ENCODE data around the gene ANAPC2.

The ANAPC2 gene, protein sequence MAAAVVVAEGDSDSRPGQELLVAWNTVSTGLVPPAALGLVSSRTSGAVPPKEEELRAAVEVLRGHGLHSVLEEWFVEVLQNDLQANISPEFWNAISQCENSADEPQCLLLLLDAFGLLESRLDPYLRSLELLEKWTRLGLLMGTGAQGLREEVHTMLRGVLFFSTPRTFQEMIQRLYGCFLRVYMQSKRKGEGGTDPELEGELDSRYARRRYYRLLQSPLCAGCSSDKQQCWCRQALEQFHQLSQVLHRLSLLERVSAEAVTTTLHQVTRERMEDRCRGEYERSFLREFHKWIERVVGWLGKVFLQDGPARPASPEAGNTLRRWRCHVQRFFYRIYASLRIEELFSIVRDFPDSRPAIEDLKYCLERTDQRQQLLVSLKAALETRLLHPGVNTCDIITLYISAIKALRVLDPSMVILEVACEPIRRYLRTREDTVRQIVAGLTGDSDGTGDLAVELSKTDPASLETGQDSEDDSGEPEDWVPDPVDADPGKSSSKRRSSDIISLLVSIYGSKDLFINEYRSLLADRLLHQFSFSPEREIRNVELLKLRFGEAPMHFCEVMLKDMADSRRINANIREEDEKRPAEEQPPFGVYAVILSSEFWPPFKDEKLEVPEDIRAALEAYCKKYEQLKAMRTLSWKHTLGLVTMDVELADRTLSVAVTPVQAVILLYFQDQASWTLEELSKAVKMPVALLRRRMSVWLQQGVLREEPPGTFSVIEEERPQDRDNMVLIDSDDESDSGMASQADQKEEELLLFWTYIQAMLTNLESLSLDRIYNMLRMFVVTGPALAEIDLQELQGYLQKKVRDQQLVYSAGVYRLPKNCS

DNA sequence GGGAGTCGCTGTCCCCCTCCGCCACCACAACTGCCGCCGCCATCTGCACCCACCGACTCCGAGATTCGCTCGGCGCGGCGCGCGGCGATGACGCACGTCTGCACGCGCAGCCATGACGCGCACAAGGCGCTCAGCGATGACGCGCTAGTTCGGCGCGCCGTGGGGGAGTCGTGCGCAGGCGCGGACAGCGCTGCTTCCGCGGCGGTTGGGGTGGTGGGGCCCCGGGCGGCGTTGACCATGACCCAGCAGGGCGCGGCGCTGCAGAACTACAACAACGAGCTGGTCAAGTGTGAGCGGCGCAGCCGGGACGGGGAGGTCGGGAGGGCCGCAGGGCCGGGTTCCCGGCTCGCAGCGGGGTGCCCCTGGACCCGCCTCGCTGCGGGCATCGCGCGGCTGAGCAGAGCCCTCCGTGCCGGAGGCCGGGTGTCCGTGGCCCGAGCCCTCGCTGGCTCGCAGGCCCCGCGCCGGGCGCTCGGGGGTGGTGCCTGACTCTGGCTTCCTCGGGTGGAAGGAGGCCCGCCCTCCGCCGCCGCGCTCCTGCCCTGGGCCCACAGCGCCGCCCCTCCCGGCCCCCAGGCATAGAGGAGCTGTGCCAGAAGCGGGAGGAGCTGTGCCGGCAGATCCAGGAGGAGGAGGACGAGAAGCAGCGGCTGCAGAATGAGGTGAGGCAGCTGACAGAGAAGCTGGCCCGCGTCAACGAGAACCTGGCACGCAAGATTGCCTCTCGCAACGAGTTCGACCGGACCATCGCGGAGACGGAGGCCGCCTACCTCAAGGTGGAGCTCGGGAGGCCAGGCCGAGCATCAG, at the start of gene ANAPC2, which contains the start of gene SSNA1:
TSS of gene ANAPC2 (minus strand) at position 71 of the 807 bp plus-strand sequence. CDS start at position 43, 28 bp downstream.
TSS of gene SSNA1 (plus strand) at position 187 of the 807 bp plus-strand sequence. CDS start at position 238, 51 bp downstream.
- DNase-seq (ENCODE audit: low read depth in 2 of 2): peak; percentile 88 to 91

DNA sequence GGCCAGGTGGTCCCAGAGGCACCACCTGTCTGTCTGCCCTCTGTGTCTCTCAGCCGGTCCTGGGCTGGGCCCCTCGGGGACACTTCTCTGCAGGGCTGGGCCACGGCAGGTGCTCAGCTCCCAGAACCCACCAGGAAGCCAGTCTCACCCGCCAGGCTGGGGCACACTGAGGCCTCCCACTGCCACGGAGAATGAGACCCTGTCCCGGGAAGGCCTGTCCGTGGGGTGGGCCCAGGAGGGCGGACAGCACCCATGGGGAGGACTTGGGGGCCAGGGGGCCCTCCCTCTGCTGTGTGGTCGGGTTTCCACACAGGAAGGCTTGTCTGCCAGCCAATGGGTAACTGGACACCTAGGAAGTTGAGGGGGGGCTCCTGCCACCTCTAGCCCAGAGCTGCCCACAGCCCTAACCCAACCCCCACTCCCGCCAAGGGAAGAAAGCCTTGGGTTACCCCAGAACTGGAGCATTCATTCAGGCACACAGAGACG, 48.6 kb upstream of the ANAPC2 start:
- no peak for DNase-seq (ENCODE audit: low read depth in 2 of 2)

DNA sequence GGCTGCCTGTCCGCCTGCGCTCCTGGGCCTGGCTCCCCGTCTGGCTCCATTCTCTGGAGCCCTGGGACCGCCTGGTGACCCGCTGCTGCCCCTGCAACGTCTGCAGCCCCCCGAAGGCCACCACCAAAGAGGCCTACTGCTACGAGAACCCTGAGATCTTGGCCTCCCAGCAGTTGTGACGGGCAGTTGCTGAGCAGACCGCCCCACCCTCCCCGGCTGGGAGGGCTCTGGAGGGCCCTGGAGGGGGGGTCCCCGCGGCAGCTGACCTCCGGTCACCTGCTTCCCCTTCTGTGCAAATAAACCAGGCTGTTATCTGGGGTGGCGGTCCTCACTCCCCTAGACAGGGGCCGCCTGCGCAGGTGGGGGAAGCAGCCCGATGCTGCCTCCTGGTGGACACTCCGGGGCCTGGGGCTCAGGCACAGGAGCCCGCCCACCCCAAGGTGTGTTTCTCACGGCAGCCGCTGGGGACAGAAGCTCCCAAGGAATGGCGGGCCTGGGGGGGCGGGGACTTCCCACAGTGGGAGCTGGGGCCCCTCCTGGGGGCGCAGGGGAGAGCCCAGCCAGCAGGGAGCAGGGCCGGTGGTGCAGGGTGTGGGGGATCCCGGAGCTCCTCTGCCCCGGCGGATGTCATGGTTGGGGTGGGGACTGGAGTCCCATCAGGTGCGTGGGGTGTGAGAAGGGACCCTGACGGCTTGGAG, 48.0 kb upstream of the ANAPC2 start:
- DNase-seq (ENCODE audit: low read depth in 2 of 2): peak; percentile 82 to 86

DNA sequence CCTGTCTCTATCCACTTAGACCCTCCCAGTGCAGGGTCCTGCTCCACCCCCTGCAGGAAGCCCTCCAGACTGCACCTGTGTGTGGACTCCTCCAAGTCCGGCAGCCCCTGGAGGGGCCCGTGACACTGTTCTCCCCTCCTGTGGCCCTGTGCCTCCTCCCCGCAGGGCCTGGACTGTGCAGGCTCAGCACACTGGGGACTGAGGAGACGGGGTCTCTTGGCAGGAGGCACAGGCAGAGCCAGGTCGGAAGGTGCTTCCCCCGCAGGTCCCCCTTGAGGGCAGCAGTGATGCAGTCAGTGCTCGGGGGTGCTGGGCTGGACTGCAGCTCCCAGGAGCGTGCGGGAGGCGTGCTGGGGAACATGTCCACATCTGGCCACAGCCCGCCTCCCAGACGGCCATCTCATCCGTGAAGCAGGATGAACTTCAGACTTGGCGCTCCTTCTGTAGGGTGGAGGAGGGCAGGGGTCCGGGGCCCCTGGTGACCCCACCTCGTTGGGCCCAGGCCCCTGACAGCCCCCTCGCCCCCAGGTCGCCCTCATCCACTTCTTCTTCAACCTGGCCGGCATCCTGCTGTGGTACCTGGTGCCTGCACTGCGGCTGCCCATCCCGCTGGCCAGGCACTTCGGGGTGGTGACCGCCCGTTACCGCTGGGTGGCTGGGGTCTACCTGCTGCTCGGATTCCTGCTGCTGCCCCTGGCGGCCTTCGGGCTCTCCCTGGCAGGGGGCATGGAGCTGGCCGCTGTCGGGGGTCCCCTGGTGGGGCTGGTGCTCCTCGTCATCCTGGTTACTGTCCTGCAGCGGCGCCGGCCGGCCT, 47.3 kb upstream of the ANAPC2 start:
- no peak for DNase-seq (ENCODE audit: low read depth in 2 of 2)

DNA sequence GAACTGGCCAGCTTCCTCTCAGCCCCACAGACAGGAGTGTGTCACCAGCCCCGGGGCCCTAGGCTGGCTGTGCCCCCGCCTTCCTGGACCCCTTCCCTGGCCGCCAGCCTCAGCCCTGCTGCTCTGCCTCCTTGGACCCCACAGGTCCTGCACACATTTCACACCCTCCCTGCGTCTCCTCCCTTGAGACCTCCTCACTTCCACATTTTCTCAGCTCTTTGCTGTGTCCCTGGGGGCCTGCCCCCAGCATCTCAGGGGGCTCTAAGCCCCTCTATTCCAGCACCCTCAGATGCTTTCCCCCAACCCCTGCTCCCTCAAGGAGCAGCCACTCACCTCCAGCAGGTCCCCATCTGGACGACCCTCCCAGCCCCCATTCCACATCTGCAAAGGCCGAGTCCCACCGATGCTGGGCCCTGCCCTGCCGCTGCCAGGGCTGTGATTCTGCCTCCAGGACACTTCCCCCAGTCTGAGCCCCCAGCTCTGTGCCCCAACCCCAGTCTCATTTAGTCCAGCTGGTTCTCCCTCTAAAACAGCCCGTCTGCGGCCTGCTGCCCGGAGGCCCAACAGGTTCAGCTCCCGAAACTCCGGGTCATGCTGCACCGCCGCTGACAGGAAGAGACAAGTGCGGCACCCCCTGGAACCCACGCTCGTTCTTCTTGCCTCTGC, 46.5 kb upstream of the ANAPC2 start:
- no peak for DNase-seq (ENCODE audit: low read depth in 2 of 2)

DNA sequence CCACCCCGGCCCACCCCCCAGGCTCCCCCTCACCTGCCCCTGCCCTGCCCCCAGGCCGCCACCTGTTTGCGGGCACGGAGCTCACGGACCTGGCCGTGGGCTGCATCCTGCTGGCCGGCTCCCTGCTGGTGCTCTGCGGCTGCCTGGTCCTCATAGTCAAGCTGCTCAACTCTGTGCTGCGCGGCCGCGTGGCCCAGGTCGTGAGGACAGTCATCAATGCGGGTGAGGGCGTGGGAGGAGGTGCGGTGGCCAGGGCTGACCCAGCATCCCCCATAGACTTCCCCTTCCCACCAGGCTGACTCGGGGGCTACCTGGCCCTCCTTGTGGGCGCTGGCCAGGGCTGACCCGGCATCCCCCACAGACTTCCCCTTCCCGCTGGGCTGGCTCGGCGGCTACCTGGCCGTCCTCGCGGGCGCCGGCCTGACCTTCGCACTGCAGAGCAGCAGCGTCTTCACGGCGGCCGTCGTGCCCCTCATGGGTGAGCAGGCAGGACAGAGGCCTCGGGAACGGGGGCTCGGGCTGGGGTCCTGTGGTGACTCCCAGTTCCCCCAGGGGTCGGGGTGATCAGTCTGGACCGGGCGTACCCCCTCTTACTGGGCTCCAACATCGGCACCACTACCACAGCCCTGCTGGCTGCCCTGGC, 45.8 kb upstream of the ANAPC2 start:
- DNase-seq (ENCODE audit: low read depth in 2 of 2): no peak

DNA sequence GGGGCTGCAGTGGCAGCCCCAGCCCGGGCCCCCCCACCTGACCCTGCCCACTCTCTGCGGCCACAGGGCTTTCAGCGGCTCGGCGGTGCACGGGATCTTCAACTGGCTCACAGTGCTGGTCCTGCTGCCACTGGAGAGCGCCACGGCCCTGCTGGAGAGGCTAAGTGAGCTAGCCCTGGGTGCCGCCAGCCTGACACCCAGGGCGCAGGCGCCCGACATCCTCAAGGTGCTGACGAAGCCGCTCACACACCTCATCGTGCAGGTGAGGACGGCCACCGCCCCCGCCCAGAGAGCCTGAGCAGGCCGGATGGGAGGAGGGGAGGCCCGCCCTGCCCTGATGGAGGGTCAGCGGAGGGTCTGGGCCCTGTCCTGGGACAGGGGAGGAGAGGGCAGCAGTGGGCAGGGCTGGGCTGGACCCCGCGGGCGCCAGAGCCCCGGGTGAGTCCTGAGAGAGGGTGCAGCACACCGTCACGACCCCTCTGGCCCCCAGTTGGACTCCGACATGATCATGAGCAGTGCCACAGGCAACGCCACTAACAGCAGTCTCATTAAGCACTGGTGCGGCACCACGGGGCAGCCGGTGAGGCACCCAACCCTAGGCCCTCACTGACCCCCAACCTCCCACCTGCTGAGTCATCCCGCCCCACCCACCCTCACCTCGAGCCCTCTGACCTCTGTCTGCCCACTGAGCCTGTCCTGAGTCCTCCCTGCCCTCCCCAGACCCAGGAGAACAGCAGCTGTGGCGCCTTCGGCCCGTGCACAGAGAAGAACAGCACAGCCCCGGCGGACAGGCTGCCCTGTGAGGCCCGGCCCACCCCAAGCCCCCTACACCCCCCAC, 45.0 kb upstream of the ANAPC2 start:
- DNase-seq (ENCODE audit: low read depth in 2 of 2): no peak

DNA sequence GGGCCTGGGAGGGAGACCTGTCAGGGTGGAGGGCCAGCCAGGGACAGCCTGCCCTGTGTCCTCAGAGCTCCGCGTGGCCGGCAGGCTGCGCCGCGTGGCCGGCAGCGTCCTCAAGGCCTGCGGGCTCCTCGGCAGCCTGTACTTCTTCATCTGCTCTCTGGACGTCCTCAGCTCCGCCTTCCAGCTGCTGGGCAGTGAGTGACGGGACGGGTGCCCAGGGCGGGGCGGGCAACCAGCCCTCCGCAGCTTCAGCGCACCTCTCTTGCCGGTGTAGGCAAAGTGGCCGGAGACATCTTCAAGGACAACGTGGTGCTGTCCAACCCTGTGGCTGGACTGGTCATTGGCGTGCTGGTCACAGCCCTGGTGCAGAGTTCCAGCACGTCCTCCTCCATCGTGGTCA, 44.1 kb upstream of the ANAPC2 start:
- DNase-seq (ENCODE audit: low read depth in 2 of 2): no peak

DNA sequence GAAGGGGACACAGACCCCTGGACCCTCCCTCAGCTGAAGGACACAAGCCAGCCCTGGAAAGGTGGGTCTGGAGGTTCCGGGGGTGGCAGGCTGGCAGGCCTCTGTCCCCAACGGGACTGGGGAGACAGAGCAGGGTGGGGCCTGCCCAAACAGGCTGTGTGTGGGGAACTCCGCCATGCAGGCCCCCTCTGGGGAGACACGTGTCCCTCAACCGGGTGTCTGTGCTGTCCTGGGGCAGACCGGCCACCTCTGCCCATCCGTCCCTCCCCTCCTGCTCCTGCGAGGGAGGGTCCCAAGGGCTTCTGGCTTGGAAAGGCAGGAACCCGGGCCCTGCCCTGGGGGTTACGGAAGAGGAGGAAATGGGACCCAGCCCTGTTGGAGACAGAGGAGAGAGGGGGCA, 43.7 kb upstream of the ANAPC2 start:
- DNase-seq (ENCODE audit: low read depth in 2 of 2): no peak

DNA sequence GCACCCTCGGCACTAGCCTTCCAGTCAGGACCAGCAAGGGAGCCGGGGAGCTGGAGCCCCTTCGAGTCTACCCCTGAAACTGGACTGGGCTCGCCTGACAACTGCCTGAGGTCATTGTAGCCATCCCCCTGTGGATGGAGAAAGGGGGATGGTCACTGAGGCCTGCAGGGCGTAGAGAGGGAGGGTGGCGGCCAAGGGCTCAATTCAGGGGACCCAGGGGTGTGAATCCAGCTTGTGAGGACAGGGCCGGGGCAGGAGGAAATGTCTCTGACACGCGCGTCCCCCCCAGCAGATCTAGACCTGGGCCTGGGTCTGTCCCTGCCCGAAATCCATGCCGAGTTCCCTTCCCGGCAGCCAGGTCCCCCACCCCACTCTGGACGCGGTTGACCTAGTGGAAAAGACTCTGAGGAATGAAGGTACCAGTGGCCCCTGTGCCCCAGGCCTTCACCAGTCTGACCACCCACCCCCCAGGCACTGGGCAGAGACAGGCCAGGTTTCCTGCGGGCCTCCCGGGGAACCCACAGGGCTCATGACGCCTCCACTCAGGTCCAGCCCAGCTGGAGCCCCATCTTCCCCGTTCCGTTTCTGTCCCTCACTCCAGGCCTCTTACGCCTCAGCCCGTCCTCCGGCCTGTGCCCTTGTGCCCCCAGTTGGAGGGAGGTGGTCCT, 43.1 kb upstream of the ANAPC2 start:
- DNase-seq (ENCODE audit: low read depth in 2 of 2): no peak

DNA sequence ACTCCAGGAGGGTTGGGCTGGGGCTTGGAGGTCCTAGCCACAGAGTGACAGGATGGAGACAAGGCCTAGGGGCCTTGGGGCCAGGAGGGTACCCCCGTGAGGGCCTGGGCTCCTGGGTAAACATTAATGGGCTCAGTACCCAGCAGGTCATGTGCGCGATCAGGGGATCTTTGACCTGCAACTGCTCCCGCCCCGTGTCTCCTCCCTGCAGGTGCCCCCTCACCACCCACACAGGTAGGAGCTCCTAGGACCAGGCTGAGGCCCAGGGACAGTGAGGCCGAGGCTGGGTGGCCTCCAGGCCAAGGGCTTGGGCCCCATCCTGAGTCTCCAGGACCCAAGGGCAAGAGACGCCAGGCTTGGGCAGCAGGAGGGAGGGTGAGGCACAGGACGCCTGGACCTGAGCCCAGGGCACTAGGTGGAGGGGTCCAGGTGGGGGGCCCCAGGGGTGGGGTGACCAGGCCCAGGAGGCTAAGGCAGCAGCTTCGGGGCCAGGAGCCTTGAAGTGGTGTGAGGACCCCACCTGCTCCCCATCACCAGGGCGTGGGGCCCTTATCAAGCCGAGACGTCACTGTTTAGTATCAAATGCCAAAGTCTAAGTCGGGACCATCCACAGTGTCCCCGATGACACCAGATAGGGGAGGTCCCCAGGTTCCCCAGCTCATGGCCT, 42.5 kb upstream of the ANAPC2 start, which contains the start of gene SLC34A3:
TSS of gene SLC34A3 (plus strand) at position 197 of the 667 bp plus-strand sequence. CDS start 802 bp downstream, outside the sequence.
- no peak for DNase-seq (ENCODE audit: low read depth in 2 of 2)

DNA sequence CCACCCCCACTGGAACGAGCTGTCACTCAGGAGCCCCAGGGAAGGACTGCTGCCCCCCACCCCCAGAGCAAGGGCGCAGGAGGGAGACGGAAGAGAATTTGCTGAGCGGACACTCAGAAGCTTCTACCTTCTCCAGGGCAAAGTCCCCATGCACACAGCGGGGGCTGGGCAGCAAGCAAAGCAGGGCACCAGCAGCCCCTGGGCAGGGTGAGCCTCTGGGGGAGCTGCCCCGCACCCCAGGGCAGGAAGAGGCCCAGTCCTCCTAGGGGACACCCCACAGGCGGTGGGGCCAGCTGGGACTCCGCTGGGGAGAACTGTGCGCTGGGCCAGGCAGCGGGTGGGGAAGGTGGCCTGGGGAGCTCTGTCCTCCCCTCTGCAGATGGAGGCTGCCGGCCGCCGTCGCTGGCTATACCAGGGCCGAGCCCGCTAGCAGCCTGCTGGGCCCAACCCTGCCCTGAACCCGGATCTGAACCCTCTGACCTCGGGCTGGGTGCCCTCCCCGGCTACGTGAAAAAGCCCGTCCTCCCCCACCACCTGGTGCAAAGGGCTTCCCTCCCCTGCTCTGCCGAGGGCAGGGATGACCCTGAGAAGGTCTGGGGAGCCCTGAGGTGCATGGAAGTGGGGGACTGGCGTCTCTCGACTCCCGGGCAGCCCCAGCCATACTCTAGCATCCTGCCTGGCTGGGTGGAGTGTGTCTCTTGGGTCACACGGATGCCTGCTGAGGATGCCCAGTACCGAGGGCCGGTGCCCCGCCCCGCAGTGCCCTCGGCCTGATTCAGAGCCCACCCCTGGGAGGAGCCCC, 41.7 kb upstream of the ANAPC2 start:
- DNase-seq (ENCODE audit: low read depth in 2 of 2): no peak

DNA sequence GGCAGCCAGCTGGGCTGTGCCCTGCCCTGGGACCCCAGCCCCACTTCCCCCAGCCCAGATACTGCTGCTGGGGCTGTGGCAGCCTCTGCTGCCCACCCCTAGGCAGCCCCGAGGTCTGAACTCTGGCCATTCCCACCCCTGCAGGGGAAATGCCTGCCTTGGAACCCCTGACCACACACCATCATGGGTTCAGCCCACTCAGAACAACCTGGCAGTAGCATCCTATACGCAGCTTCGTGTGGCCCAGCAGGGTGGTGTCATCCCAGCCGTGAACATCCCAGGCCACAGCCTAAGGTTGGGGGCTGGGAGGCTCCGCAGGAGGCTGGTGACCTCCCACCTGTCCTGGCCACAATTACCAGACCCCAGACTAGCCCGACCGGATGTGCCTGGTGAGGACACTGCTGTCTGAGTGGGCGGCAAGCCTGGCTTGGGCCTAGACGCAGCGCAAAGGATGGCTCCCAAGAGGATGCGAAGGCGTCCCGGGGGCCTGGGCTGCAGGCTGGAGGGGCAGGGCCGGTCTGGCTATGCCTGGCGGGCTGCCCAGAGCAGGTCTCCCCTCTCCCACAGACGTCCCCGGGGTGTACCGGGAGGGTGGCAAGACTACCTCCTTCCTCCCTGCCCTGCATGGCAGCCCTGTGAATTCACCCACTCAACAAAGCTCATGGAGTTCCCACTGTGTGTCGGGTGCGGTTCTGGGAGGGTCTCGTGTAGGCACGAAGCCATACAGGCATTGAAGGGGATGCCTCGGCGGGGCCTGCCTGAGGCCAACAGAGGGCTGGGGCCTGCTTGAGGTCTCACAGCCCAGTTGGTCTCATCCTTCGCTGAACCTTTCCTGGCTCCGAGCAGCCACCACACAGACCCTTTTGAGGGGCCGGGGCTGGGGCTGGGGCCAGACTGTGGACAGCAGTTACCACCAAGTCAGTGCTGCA, 40.9 kb upstream of the ANAPC2 start:
- DNase-seq (ENCODE audit: low read depth in 2 of 2): no peak

DNA sequence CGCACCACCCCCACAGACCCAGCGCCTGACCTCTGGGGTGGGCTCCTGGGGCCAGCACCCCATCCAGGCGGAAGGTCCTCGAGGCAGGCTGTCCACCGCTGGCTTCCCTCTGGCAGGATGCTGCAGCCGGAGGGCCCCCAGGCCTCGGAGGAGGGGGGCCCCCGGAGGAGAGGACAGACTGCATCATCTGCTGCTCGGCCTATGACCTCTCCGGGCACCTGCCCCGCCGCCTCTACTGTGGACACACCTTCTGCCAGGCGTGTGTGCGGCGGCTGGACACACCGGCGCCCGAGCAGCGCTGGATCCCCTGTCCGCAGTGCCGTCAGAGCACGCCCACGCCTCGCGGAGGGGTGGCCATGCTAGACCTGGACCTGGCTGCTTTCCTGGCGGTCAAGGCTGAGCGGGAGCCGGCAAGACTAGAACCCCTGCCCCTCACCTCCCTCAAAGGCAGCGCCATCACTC, 40.2 kb upstream of the ANAPC2 start:
- DNase-seq (ENCODE audit: low read depth in 2 of 2): no peak
